ENCODE measurements around the gene NUP50. TPM values are rescaled to one million over a fixed set of nuclear protein-coding genes. Genes with fewer than 3 reads are reported as not detected.

The NUP50 gene
- total and polyA plus RNA-seq, 8 donors: 14.6 to 443 (median 113) TPM

GRCh38 chr22:45205276-45205925 is 41.7 kb downstream of the NUP50 start:
- no peak for DNase-seq
- TF ChIP-seq CTCF (IDR thresholded peaks at IDR 0.05) (no peak), POLR2A (IDR thresholded peaks at IDR 0.05) (no peak), POLR2AphosphoS5 (IDR thresholded peaks at IDR 0.05) (no peak), EP300 (IDR thresholded peaks at IDR 0.05) (no peak)
- H3K36me3 ChIP-seq: peaks cover 10 to 76% (median 53%) of the 10 kb centered on the region in 4 donors
- intact Hi-C loops (cut with DNase I; ENCODE audit: low total_unique reads): no loop called here
- no peak overlapping the region for H3K27ac ChIP-seq
- no peak overlapping the region for H3K4me3 ChIP-seq
- H3K4me1 ChIP-seq: peaks cover 26 to 53% (median 34%) of the 10 kb centered on the region in 4 donors
- H3K9me3 ChIP-seq: no peaks in the 10 kb centered on the region
- WGBS, 5 donors: 90 to 94% (median 91%) methylated on average over 19 to 20 of the region's 20 CpGs
- no peaks in the 10 kb centered on the region for H3K27me3 ChIP-seq

- H3K4me3 ChIP-seq: no peak overlapping the region
- intact Hi-C loops (cut with DNase I; ENCODE audit: low total_unique reads): no loop called here
- H3K4me1 ChIP-seq: peaks cover 24 to 51% (median 37%) of the 10 kb centered on the region in 4 donors
- no peak overlapping the region for H3K27ac ChIP-seq
- TF ChIP-seq POLR2A (IDR thresholded peaks at IDR 0.05): no peak
- no peak for TF ChIP-seq CTCF (IDR thresholded peaks at IDR 0.05)
- TF ChIP-seq EP300 (IDR thresholded peaks at IDR 0.05): no peak
- no peak for TF ChIP-seq POLR2AphosphoS5 (IDR thresholded peaks at IDR 0.05)
- no peak for DNase-seq
- no peaks in the 10 kb centered on the region for H3K27me3 ChIP-seq
- peaks cover 10 to 74% (median 52%) of the 10 kb centered on the region in 4 donors for H3K36me3 ChIP-seq
- no peaks in the 10 kb centered on the region for H3K9me3 ChIP-seq
- 86 to 96% (median 88%) methylated on average over 6 of the region's 6 CpGs for WGBS, 5 donors
Observed at GRCh38 chr22:45206233-45206632, 42.5 kb downstream of the NUP50 start.

GRCh38 chr22:45207533-45207932 is 43.8 kb downstream of the NUP50 start:
- Histone ChIP-seq H3K27me3 (no peaks in the 10 kb centered on the region), H3K27ac (no peak overlapping the region), H3K4me1 (peaks cover 23 to 51% (median 37%) of the 10 kb centered on the region in 4 donors), H3K4me3 (no peak overlapping the region), H3K9me3 (no peaks in the 10 kb centered on the region), H3K36me3 (peaks cover 10 to 72% (median 52%) of the 10 kb centered on the region in 4 donors)
- DNase-seq: no peak
- intact Hi-C loops (cut with DNase I; ENCODE audit: low total_unique reads): no loop called here
- 92 to 100% (median 96%) methylated on average over 8 to 13 of the region's 13 CpGs for WGBS, 5 donors
- no peak for TF ChIP-seq POLR2A (IDR thresholded peaks at IDR 0.05)
- TF ChIP-seq POLR2AphosphoS5 (IDR thresholded peaks at IDR 0.05): no peak
- TF ChIP-seq CTCF (IDR thresholded peaks at IDR 0.05): no peak
- no peak for TF ChIP-seq EP300 (IDR thresholded peaks at IDR 0.05)

- H3K27ac ChIP-seq: peak overlapping the region in 1 of 5 donors; percentile 22
- no peaks in the 10 kb centered on the region for H3K9me3 ChIP-seq
- peaks cover 29 to 52% (median 41%) of the 10 kb centered on the region in 4 donors for H3K4me1 ChIP-seq
- H3K36me3 ChIP-seq: peaks cover 10 to 66% (median 46%) of the 10 kb centered on the region in 4 donors
- no peaks in the 10 kb centered on the region for H3K27me3 ChIP-seq
- 71 to 79% (median 72%) methylated on average over 20 to 24 of the region's 24 CpGs for WGBS, 5 donors
- no peak overlapping the region for H3K4me3 ChIP-seq
- TF ChIP-seq POLR2AphosphoS5 (IDR thresholded peaks at IDR 0.05) (peak in 1 of 3 donors; percentile 34), CTCF (IDR thresholded peaks at IDR 0.05) (no peak)
- DNase-seq: peak in 1 of 2 donors; percentile 79
- intact Hi-C loops (cut with DNase I; ENCODE audit: low total_unique reads): no loop called here
Observed at GRCh38 chr22:45207981-45208664, 44.4 kb downstream of the NUP50 start.
